SHP77 (cell line): ENCODE results near the gene MCC.

Experiments
- DNase-seq, 2 experiments: peaks; one replicate each; lab custom pipeline; 2025; lab: John Stamatoyannopoulos, UW

MCC gene

GRCh38 chr5:113271015-113271414 is 217.2 kb downstream of the MCC start:
- no peak for DNase-seq

- DNase-seq, result no peak
These were observed 218.2 kb downstream of the MCC start for GRCh38 chr5:113270086-113270485.

- DNase-seq, result no peak
These were observed 218.9 kb downstream of the MCC start for GRCh38 chr5:113269023-113269997.

- no peak for DNase-seq
These were observed 220.0 kb downstream of the MCC start for GRCh38 chr5:113268232-113268631.

- DNase-seq, result no peak
These were observed 220.8 kb downstream of the MCC start for GRCh38 chr5:113267361-113267900.

- no peak for DNase-seq
These were observed 221.4 kb downstream of the MCC start for GRCh38 chr5:113266913-113267227.

GRCh38 chr5:113266227-113266912 is 221.9 kb downstream of the MCC start:
- no peak for DNase-seq

GRCh38 chr5:113265190-113265589 is 223.1 kb downstream of the MCC start:
- DNase-seq, result no peak

GRCh38 chr5:113264046-113264445 is 224.2 kb downstream of the MCC start:
- DNase-seq, result no peak

GRCh38 chr5:113263545-113263944 is 224.7 kb downstream of the MCC start:
- no peak for DNase-seq

- DNase-seq, result no peak
These were observed 225.6 kb downstream of the MCC start for GRCh38 chr5:113262674-113263073.

GRCh38 chr5:113259034-113259433 is 229.2 kb downstream of the MCC start:
- no peak for DNase-seq

- DNase-seq, result no peak
These were observed 230.7 kb downstream of the MCC start for GRCh38 chr5:113257545-113257944.

- no peak for DNase-seq
These were observed 231.4 kb downstream of the MCC start for GRCh38 chr5:113256671-113257452.

GRCh38 chr5:113255579-113256386 is 232.5 kb downstream of the MCC start:
- DNase-seq, result no peak

- DNase-seq, result no peak
These were observed 233.1 kb downstream of the MCC start for GRCh38 chr5:113255105-113255504.

GRCh38 chr5:113253037-113253436 is 235.2 kb downstream of the MCC start:
- no peak for DNase-seq

- no peak for DNase-seq
These were observed 236.2 kb downstream of the MCC start for GRCh38 chr5:113252066-113252465.

- DNase-seq, result no peak
These were observed 237.8 kb downstream of the MCC start for GRCh38 chr5:113250341-113250953.

- DNase-seq, result no peak
These were observed 239.0 kb downstream of the MCC start for GRCh38 chr5:113249206-113249605.

- no peak for DNase-seq
These were observed 241.8 kb downstream of the MCC start for GRCh38 chr5:113246361-113246870.
